HG02973 (cell line): ENCODE data around the gene C11orf87.

Source experiments
- ATAC-seq: cut with Tn5 transposase; IDR thresholded peaks from one replicate; pipeline ENCODE4 v1.9.1; 2021; ENCODE audit warnings: moderate library complexity; ENCODE audit not compliant: unreplicated experiment

The C11orf87 gene

DNA sequence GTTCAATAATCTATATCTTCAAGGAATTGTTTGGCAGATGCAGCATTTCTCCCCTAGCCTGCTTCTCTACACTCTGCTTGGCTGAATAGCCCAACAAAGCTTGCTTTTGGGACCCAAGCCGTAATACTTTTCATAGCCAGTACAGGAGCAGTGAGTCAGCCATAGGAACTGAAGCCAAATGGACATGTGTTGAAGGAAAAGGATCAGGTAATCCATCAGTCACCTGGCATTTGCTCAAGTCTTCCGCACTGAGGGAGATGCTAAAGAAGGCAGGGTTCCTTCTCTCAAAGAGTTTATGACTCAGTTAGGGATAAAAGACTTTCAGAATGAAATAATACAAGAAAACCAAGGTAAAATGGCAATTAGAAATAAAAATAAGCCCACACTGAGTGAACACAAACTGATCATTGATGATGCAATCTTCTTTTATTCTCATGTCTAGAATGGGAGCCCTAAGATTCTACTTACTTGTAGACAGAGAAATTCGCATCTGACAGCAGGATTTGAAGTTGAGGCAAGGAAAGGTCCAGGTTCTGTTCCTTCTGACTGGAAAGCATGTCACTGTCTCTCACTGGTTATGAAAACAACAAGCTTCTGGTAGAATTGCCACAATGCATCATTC lies 13.2 kb downstream of the C11orf87 start:
- no peak for ATAC-seq

DNA sequence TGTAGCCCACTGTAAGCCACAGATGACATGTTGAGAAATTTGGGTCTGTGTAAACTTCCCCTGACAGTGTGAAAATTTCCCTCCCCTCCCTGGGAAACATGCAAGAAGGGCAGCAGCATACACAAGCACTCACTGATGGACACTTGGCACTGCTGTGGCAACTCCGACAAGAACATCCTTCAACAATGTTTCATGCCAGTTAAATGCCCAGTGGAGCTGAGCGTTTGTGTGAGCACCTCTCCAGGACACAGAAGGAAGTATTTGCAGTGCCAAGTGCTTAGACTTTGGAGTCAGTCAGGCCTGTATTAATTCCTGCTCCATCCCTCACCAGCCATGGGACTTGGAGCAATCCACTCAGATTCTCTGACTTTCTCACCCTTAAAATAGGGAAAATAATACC lies 17.7 kb downstream of the C11orf87 start:
- ATAC-seq: no peak

DNA sequence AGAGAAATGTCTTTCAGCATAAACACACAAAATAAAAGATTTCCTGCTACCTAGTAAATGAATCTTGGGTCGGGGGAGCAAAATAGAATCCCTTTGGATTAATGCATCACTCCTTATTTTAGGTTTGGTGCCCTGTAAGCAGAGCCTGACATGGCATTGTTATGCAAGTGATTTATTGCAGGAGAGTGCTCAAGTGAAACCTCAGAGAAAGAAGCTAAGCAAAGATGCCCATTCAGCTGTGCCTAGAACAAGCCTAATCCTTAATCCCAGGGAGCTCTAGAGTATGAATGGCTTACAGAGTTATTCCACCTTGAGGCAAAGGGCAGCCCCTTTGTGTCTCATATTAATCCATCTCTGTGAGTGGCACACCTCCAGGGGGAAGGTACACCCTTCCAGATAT lies 21.1 kb downstream of the C11orf87 start:
- ATAC-seq: no peak

GRCh38 chr11:109454857-109455256 lies 32.9 kb downstream of the C11orf87 start:
- no peak for ATAC-seq
